Keratinocyte (primary cell): ENCODE results near the gene CBY2.

Experiments used
- CTCF ChIP-seq, 3 experiments: IDR thresholded peaks in 1 of 3; conservative IDR thresholded peaks in 1 of 3; optimal IDR thresholded peaks in 1 of 3; 2 replicates in 2 of 3; 3 replicates in 1 of 3; pipeline versions ENCODE3 to v1.5.1; 2011; ENCODE audit warnings: low read length in 3 of 3, mild to moderate bottlenecking in 3 of 3, moderate library complexity in 2 of 3, control low read depth in 1 of 3, inconsistent platforms in 1 of 3; ENCODE audit not compliant: insufficient read depth in 2 of 3; ENCODE audit errors: extremely low read depth in 1 of 3
- EZH2 ChIP-seq: IDR thresholded peaks from one replicate; pipeline ENCODE4 v1.6.1; 2012; ENCODE audit warnings: inconsistent platforms, mild to moderate bottlenecking, low read length, moderate library complexity

DNA sequence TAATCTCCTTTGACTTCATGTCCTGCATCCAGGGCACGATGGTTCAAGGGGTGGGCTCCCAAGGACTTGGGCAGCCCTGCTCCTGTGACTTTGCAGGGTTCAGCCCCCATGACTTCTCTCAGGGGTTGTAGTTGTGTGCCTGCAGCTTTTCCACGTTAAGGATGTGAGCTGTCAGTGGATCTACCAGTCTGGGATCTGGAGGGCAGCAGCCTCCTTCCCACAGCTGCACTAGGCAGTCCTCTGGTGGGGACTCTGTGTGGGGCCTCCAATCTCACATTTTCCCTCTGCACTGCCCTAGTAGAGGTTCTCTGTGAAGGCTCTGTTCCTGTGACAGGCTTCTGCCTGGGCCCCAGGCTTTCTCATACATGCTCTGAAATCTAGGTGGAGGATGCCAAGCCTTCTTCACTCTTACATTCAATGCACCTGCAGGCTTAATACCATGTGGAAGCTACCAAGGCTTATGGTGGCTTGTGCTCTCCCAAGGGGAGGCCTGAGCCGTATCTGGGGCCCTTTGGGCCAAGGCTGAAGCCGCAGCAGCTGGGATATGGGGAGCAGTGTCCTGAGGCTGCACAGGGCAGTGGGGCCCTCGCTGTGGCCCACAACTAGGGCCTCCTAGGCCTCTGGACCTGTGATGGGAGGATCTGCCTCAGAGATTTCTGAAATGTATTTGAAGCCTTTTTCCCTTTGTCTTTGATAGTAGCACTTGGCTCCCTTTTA, 47.3 kb upstream of the CBY2 start:
- TF ChIP-seq CTCF (optimal IDR thresholded peaks at IDR 0.05 in 1 of 3, IDR thresholded peaks at IDR 0.05 in 1 of 3, conservative IDR thresholded peaks at IDR 0.05 in 1 of 3; ENCODE audit: extremely low read depth in 1 of 3, insufficient read depth in 2 of 3, low read length in 3 of 3) (no peak), EZH2 (no peak)
